Stimulated activated CD4-positive, alpha-beta T cell treated with anti-CD3 and anti-CD28 coated beads, Interleukin-12 subunit alpha, Interleukin-12 subunit beta, amount 100 ng/mL, for 4 hours (primary cell): ENCODE results near the gene RPS21.
"Not testable (repeated sequence)": the region's sequence is repeated elsewhere in the genome, so short reads cannot be mapped to it uniquely, and the experiment has no call there.

Source experiments
- DNase-seq: peaks from one replicate; pipeline ENCODE4 v3.0.0-alpha.2; 2020

Gene RPS21

DNA sequence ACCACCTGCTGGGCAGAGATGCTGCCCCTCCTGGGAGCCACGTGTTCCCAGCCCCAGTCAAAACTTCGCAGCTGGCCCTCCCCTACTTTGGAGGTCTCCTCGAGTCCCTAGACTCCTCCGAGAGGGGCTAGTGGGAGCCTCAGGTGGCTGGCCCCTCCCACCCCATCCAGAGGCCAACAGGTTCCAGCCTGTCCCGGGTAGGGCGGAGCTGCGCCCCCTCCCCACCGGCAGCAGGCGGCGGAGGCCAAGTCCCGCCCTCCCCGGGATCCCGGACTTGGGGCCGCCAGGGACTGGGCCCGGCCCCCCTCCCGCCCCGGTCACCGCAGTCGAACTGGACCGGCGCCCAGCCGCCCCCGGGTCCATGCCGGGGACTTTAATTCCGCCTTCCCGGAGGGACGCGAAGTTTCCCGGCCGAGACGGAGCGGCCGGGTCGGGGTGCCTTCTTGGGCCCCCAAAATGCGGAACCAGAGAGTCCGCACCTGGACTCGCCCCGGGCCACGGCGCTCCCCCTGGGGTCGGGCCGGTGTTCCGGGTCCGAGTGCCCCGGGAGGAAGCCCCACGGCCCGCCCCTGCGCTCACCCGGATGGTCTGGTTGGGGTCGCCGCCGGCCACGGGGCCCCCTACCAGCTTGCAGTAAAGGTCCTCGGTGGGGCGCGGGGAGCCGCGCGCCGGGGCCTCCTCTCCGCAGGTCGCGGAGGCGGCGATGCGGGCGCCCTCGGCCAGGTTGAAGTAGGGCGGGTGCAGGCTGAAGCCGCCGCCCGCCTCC lies 20.4 kb upstream of the RPS21 start:
- no peak for DNase-seq

- no peak for DNase-seq
Measured at GRCh38 chr20:62367136-62367632, 19.7 kb upstream of the RPS21 start, which contains the start of gene LAMA5. TSS of gene LAMA5 (minus strand) at chr20:62367312. CDS start at chr20:62367245, 67 bp downstream.

DNA sequence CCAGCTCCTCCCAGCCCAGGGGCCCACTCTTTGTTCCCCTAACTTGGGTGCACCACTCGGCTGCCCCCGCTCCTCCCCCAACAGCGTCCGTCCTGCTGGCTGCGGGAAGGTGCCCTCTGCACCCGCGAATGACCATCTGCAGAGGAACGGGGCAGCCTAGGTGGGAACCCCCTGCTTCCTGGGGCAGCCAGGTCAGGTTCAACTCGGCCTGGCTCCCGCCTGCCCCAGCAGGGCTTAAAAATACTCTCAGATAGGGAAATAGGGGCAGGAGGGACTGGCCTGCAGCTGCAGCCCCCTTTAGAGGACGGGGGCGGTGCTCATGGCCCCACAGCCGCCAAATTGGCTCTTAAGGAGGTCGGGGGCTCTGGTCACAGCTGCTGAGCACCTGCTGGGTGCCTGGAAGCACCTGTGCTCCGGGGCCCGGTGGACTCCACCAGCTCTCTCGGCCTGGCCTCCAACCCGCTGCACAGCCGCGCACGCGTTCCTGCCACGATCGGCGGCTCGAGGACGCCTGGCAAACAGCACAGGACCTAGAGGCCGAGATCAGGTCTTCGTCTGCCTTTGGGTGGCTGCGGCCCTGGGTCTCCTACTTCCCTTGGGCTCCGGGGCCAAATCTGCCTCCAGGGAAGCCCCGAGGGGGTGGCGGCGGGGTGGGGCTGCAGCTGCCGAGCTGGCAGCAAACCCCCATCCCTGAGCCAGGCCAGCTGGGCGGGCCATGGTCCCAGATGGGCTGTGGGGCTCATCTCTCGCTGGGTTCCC lies 19.1 kb upstream of the RPS21 start:
- no peak for DNase-seq

DNA sequence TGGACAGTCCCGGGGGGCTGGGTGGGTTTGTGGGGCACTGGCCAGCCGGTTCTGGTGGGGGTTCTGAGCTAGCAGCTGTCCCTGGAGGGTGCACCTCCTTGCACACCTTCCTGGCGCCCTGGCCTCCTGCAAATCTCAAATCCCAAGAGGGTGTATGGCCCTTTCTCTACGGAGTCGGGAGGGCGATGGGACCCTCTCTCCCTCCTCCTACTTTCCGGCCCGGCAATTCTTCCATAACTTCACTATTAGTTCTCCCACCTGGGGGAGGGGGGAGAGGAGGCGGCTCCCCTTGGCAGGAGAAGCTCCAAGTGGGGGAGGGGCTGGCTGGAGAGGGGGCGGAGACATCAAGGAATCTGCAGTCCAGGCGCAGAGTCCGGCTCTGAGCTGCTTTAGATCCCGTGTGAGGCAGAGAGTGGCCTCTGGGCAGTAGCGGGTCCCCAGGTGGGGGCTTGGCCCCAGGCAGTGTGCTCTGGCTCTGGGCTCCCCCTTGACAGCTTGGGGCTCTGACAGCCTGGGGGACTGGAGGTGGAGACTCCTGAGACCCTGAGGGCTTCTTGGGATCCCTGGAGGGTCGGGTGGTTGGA lies 18.4 kb upstream of the RPS21 start:
- no peak for DNase-seq

DNA sequence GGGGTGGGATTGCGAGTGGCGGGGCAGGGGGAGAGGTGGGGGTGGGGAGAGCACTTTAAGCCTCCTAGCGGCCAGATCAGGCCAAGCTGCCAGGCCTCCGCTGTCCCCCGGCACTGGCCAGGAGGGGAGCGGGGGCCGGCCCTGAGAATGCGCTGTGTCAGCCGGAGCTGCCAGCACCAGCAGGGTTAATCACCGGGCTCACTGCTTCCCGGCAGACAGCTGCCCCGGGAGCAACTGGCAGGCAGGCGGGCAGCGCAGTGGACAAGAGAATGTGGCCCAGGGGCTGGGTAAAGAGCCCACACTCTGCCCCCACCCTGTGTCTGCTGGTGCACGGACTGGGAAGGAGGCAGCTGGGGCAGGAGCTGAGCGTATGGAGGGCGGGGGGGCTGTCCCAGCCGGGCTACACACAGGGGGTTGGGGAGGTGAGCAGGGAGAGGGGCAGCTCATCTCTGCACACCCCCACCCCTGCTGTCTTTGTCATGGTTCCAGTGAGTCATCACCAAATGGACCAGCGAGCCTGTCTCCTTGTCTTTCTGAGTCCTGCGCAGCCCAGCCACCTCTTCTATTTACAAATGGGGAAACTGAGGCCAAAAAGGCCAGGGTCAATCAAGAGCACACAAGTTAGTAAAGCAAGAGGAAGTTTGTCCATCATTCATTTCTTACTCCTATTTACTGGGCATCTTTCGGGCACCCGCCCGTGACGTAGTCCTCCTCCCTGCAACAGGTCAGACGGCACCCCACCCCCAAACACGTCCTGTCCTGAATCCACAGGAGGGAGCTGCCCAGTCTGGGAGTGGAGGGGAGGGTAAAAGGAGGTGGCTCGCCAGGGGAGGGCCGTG lies 17.7 kb upstream of the RPS21 start:
- DNase-seq = no peak

DNA sequence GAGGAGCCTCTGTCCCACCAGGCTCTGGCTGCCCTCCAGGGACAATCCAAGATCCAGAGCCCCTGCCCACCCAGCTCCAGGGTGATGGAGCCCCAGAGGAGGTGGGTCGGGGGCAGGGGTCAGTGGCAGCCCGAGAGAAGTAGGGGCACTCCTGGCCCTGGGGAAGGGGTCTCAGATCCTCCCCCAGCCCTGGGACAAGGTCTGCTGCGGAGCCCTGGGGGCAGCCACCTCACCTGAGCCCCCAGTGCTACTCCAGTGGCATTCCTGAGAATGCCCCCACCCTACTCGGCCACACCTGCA lies 17.1 kb upstream of the RPS21 start:
- no peak for DNase-seq

- no peak for DNase-seq
Measured at GRCh38 chr20:62370115-62370806, 16.6 kb upstream of the RPS21 start.

DNA sequence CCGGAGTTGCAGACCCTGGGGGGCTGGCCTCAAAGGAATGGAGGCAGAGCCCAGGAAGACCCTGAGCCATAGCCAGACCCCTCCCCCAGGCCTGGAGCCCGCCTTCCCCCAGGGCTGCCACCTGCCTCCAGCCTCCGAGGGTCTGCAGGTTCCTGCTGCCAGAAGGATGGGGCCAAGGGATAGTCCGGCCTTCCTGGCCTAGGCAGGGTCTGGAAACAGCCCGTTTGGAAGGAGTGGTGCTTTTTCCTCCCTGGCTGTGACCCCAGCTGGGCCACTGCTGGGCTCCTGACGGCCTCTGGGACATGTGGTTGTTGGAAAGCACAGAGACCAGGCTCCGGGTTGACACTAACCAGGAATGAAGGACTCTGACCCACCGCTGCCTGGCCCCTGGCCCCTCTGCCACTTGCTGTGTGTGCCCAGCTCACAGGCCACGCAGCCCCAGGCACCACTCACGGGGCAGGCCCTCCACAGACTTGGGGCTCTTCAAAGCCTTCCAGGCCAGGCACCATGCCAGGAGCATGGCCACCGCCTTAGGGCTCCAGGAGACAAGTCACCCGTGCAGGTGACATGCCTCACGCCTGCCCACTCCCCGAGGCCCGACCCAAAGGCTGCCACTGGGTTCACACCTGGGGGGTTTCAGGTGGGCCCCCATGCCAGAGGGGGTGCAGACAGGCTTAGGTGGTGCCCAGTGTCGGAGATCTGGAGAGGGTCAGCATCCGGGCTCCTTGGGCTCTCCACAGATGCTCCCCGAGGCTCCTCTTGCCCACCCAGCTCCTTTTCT lies 15.9 kb upstream of the RPS21 start:
- DNase-seq = no peak

- DNase-seq = no peak
Measured at GRCh38 chr20:62371588-62372041, 15.3 kb upstream of the RPS21 start.

GRCh38 chr20:62372042-62372993 lies 14.6 kb upstream of the RPS21 start:
- DNase-seq = no peak

GRCh38 chr20:62373631-62374179 lies 13.2 kb upstream of the RPS21 start:
- DNase-seq = not testable (repeated sequence)

DNA sequence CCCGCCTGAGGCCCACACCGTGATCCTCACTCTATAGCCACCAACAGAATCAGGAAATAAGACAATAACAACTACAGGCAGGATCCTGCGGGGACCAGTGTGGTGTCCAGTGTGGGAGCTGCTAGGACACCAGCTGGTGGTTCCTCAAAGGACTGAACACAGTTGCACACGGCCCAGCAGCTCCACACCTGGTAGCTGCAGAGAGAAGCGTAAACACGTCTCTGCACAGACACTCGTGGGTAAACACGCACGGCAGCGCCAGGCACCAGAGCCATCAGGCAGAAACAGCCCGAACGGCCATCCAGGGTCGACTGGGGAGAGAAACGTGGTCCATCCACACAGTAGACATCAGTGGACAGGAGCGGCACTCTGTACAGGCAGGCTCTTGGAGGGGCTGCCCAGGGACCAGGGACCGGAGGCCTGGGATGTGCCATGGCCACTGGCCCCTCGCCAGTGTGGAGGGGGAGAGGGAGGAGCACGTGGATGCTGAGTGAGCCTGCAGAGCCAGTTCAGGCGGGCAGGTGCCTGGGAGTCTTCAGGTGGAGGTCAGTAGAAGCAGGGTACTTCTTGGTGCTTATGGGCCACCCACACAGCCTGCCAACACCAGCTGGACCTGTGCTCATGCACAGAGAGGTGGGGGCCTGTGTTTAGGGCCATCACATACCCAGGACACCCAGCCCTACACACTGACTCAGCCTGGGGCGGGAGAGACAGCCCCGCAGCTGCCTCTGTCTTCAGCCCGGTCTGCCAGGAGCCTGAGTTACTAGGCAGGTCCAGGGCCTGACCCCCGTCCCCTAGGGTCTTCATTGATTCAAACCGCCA lies 12.4 kb upstream of the RPS21 start:
- DNase-seq = no peak

DNA sequence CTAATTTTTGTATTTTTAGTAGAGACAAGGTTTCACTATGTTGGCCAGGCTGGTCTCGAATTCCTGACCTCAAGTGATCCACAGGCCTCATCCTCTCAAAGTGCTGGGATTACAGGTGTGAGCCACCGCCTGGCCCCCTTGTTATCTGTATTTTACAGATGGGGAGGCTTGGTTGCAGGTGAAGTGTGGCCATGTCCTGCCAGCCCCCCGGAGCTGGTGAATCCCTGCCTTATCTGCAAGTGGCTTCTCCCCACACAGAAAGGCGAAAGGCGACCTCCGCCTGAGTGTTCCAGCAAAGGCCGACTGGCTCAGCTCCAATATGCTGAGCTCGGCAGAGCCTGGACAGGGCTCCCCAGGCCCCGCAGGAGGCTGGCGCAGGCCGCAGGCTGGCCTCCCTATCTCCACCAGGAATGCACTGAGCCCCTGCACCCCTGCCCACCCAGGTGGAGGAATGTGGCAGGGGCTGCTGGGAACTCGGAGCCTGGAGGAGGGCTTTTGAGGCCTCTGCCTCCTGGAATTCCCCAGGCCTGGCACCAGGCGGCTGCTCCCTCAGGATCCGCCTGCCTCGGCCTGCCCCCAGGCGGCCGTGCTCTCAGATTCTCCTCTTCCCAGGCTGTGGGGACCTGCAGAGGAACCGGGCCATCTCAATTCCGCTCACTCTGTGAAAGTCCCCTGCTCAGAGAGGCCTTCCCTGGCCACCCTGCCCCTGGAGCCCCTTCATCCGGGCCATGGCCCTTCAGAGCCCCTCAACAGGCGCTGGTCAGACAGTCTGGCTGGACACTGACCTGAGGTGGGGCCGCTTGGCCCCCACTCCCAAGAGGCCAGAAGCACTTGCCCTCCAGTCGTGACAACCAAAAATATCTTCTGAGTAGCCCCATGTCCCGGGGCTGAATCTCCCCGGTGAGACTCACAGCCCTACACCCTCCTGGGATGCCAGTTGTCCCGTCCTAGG lies 10.5 kb upstream of the RPS21 start:
- no peak for DNase-seq

DNA sequence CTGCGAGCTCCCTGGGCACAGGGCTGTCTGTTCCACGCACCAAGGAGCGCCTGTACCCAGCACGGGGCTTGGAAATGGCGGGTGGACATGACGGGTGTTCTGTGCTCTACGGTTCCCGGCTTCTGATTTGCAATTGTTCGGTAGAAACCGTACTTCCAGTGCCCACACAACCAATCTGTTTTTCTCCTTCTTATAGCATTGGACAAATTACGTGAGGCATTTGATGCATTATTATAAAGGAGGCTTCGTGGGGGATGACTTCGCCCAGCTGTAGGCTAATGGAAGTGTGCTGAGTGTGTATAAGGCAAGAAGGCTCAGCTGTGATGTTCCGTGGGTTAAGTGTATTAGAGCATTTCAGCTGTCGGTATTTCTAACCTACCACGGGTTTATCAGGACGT lies 9.8 kb upstream of the RPS21 start:
- no peak for DNase-seq

DNA sequence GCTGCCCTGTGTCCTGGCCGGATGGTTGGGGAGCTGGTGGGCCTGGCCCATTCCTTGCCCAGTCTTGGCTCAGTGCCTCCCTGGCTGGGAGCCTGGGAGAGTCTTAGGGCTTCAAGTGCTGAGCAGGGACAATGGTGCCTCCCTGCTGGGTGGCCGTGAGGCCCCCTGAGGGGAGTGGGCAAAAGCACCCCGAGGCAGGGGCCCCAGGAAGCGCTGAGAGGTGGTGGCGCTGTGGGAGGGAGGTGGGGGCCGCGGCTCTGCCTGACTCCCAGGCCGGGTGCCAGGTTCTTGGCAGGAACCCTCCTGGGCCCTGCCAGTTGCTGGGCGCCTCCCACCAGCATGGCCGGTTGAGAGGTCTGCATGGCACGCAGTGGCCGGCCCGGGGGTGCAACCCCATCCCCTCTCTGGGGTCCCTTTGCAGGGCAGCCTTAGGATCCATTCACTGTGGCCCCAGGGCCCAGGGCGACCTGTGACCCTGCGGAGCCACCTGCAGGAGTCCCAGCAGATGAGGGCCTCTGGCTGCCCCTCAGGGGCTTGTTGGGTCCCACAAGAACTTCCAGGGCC lies 9.2 kb upstream of the RPS21 start:
- no peak for DNase-seq

DNA sequence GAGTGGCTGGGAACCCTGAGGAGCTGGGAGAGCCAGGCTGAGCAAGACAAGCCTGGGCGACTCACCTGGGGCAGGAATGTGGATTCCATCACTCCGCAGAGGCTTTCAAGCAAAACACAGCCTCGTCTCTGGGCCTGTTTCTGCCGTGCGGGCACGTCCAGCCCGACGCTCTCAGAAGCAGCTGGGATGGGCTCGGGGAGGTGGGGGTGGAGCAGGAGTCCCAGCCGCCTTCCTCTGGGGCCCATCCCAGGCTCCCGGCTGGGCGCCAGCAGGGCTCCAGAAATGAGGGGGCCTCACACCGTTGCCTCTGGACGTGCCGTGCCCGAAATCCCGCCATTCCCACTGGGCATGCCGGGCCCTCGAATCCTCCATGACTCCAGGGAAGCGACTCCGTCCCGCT lies 8.7 kb upstream of the RPS21 start:
- no peak for DNase-seq

DNA sequence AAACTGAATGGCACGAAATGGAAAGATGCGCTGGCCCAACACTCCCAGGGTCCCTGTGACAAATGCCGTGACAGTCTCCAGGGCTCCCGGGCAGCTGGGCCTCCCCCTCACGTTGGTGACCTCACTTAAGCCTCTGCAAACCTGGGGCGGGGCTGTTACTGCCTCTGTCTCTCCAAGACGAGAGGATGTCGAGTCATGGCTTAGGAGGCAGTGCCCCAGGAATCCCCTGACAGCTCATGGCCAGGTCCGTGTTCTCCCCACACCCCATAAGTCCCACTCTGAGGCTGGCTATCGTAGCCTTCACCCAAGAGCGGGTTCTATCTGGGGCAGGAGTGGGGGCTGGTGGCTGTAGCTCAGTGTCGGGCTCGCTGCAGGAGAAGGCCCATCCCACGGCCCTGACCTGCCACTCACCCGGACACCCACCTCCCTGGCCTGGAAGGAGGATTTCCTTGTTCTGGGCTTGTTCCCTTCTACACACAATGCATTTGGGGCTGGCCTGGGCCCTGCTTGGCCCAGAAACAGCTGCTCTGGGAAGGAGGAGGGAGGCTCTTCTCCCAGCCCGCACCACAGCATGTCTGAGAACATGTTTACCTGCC lies 5.6 kb upstream of the RPS21 start:
- no peak for DNase-seq
